Gastrocnemius medialis (tissue), 4 donors: ENCODE results near the gene C17orf78.

Source experiments
- CTCF ChIP-seq, 5 experiments: fragments of 450-650 bp in 3 of 5; fragments of 200-600 bp in 2 of 5; sonication (generic) in 2 of 5; IDR thresholded peaks in 4 of 5; conservative IDR thresholded peaks in 1 of 5; 1 replicate in 4 of 5; 2 replicates in 1 of 5; pipeline ENCODE4 v1.5.1; 2016 to 2019; ENCODE audit warnings: antibody characterized with exemption in 5 of 5, mild to moderate bottlenecking in 3 of 5, moderate library complexity in 3 of 5
- POLR2A ChIP-seq, 2 donors: fragments of 450-650 bp; IDR thresholded peaks; one replicate each; pipeline ENCODE4 v1.6.1; 2017; ENCODE audit warnings: antibody characterized with exemption in 2 of 2, mild to moderate bottlenecking in 2 of 2, moderate library complexity in 2 of 2

GRCh38 chr17:37430051-37430627 is 54.4 kb downstream of the C17orf78 start:
- TF ChIP-seq CTCF (IDR thresholded peaks at IDR 0.05 in 4 of 5, conservative IDR thresholded peaks at IDR 0.05 in 1 of 5) (no peak), POLR2A (IDR thresholded peaks at IDR 0.05) (no peak)
